NB4 (cell line): Measurements from ENCODE around the gene FOXL2.

Experiments
- DNase-seq: peaks from one replicate; pipeline ENCODE4 v3.0.0; 2010; ENCODE audit warnings: low read depth
- H3K4me3 ChIP-seq: one replicate; pipeline ENCODE4 v1.5.1; 2011; ENCODE audit warnings: mild to moderate bottlenecking, low read depth, low read length, moderate library complexity
- MYC ChIP-seq: IDR thresholded peaks from 2 replicates; pipeline ENCODE4 v1.6.1; 2011; ENCODE audit warnings: low read depth, low read length
- POLR2A ChIP-seq: IDR thresholded peaks from 2 replicates; pipeline ENCODE4 v1.6.1; 2011; ENCODE audit warnings: mild to moderate bottlenecking; ENCODE audit not compliant: insufficient read length; ENCODE audit errors: extremely low read depth
- TF ChIP-seq, protein P1 (sequence below): IDR thresholded peaks from 2 replicates; pipeline ENCODE4 v1.6.1; 2011; ENCODE audit warnings: low read depth, low read length
- TF ChIP-seq, protein P2 (sequence below): IDR thresholded peaks from one replicate; pipeline ENCODE4 v1.5.1; 2012; ENCODE audit warnings: low read depth, low read length

FOXL2 gene

DNA sequence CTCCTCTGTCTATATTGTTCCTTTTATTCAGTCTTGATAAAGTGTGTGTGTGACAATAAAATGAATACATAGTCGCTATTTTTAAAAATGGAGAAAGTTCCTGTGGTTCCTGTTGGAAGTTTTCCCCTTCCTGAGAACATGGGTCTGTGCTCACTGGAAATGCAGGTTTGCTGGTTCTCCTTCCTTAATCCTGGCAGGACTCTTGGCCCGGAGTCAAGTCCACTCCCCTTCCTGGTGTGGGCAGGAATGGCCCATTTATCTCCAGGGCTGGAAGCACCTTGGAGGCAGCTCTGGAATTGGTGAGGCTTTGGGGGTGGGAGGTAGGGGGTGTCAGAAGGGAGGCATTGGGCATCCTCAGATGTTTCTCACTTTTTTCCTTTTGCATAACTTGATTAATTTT, 30.1 kb downstream of the FOXL2 start:
- DNase-seq: no peak
- no peak for TF ChIP-seq MYC
- TF ChIP-seq, protein P1, sequence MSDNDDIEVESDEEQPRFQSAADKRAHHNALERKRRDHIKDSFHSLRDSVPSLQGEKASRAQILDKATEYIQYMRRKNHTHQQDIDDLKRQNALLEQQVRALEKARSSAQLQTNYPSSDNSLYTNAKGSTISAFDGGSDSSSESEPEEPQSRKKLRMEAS: no peak
- TF ChIP-seq, protein P2, sequence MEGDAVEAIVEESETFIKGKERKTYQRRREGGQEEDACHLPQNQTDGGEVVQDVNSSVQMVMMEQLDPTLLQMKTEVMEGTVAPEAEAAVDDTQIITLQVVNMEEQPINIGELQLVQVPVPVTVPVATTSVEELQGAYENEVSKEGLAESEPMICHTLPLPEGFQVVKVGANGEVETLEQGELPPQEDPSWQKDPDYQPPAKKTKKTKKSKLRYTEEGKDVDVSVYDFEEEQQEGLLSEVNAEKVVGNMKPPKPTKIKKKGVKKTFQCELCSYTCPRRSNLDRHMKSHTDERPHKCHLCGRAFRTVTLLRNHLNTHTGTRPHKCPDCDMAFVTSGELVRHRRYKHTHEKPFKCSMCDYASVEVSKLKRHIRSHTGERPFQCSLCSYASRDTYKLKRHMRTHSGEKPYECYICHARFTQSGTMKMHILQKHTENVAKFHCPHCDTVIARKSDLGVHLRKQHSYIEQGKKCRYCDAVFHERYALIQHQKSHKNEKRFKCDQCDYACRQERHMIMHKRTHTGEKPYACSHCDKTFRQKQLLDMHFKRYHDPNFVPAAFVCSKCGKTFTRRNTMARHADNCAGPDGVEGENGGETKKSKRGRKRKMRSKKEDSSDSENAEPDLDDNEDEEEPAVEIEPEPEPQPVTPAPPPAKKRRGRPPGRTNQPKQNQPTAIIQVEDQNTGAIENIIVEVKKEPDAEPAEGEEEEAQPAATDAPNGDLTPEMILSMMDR: no peak
- no peak for TF ChIP-seq POLR2A
- no peak overlapping the region for H3K4me3 ChIP-seq

DNA sequence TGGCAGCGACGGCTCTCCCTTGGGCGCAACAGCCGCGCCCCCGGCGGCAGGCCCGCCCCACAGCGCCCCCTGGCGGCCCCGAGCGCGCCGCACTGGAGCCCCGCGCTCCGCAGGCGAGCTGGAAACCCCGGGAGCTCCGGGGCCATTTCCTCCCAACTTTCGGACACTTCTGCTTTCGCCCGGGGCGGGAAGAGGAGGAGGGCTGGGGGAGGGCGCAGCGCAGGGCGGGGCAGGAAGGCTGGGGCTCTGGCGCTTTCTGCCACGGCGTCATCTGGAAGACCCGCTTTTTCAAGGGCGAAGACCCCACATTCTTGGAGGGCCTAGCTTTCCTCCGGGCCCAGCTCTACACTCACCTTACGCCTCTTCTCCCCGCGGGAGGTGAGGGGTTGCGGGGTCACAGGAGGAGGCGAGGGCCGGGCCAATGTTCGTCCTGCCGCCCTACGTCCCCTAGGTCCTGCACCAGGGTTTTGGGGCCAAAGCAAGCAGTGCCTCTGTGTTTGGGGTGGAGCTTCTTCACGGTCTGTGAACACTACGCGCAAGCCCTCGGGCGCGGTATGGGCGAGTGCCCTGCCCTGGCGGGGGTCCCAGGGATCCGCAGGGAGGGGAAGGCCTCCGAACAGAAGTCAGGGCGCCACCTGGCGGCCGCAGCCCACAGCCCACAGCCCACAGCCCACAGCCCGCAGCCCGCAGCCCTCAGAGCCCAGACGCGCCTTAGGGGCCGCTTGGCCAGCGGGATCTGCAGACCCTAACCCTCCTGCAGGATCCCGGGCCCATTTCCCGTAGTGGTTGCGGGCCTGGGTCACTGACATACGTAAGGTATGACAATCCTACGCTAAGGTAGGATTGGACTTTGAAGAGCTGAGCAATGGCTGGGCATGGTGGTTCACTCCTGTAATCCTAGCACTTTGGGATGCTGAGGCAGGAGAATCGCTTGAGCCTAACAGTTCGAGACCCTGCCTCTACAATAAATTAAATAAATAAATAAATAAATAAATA, 31.1 kb downstream of the FOXL2 start:
- TF ChIP-seq, protein P1: peak; percentile 36; the same call in 1 of the 2 replicates
- TF ChIP-seq, protein P2: peak; percentile 64
- peak; percentile 24 for TF ChIP-seq POLR2A
- TF ChIP-seq MYC: peak; percentile 17; the same call in 1 of the 2 replicates
- H3K4me3 ChIP-seq: peak overlapping the region; percentile 62
- DNase-seq: peak; percentile 92

DNA sequence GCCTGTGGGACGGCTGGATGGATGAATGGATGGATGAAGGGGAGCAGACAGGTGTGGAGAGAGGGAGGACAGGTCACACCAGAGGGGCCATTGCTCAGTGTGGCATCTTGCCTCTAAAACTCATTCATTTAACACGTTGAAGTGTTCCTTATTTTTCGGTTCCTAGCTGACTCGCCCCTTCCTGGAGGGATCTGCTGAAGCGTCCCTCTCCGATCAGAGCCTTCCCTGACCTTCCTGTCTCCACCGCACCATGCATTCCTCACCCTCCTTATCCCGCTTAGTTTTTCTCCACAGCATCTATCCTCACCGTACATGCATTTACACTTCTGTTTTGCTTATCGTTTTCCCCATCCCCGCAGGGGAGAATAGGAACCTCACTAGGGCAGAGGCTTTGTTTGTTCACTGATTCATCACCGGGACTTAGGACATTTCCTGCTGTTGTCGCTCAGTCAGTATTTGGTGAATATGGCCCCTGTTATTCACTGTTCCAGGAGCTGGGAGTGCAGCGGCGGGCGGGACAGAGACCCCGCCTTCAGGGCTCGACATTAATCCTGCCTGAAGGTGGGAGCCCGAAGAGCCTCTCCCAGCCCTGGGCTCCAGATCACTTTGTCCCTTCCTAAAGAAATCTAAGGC, 32.0 kb downstream of the FOXL2 start:
- peak; percentile 78 for DNase-seq
- no peak for TF ChIP-seq POLR2A
- TF ChIP-seq MYC: no peak
- TF ChIP-seq, protein P2: no peak
- TF ChIP-seq, protein P1: no peak
- H3K4me3 ChIP-seq: peak overlapping the region; percentile 61

DNA sequence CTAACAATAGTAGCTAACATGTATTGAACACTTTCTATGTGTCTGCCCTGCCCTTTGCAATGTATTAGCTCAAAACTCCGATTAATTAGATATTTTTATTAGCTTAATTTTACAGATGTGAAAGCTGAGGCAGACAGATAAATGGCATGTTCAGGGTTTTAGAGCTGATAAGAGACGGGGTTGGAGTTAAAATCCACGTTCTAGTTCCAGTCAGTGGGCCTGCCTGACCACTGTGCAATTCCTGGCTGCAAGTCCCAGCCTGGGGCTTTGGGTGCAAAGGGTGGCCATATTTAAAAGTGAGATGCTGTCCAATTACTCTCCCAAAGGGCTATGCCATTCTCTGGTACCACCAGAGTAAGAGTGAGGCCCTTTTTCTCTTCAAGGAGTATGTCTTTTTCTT, 33.2 kb downstream of the FOXL2 start:
- DNase-seq: no peak
- no peak overlapping the region for H3K4me3 ChIP-seq
- TF ChIP-seq MYC (no peak), POLR2A (no peak)
- TF ChIP-seq, protein P2: no peak
- TF ChIP-seq, protein P1: no peak

DNA sequence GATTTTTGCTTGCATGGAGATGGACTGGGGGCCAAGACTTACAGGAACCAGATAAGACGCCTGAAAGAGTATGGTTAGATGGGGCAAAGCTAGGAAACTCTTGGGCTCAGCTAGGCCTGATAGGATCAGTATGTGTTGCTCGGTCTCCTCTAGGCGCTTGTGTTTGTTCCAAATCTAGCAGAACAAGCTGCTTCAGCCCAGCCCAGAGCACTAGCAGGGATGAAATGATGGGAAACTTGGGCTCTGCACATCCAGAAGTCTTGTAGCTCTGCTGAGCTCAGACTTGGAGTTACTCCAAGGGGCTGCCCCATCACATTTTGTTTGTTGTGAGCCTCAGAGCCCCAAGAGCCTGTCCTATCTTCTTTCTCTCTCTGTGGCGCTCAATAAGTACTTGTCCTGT, 34.7 kb downstream of the FOXL2 start:
- TF ChIP-seq MYC (no peak), POLR2A (no peak)
- TF ChIP-seq, protein P2: no peak
- TF ChIP-seq, protein P1: no peak
- DNase-seq: no peak
- no peak overlapping the region for H3K4me3 ChIP-seq
